Fibroblast of skin of left quadriceps (primary cell): Measurements from ENCODE around the gene HIPK2.

Experiments used
- DNase-seq, 2 experiments: peaks; one replicate each; pipeline ENCODE4 v3.0.0-alpha.2; 2013; ENCODE audit warnings: low read depth in 2 of 2

HIPK2 gene

GRCh38 chr7:139591550-139592195 lies 186.1 kb downstream of the HIPK2 start:
- no peak for DNase-seq

- DNase-seq: no peak
These were observed 188.3 kb downstream of the HIPK2 start for GRCh38 chr7:139589474-139589873.

GRCh38 chr7:139588632-139589031 lies 189.2 kb downstream of the HIPK2 start:
- no peak for DNase-seq

GRCh38 chr7:139587535-139587934 lies 190.3 kb downstream of the HIPK2 start:
- DNase-seq: no peak

GRCh38 chr7:139586286-139586685 lies 191.5 kb downstream of the HIPK2 start:
- DNase-seq: no peak

GRCh38 chr7:139585042-139585441 lies 192.8 kb downstream of the HIPK2 start:
- no peak for DNase-seq

- no peak for DNase-seq
These were observed 193.8 kb downstream of the HIPK2 start for GRCh38 chr7:139583826-139584553.

- DNase-seq: no peak
These were observed 195.1 kb downstream of the HIPK2 start for GRCh38 chr7:139582671-139583155.

GRCh38 chr7:139582130-139582650 lies 195.6 kb downstream of the HIPK2 start:
- DNase-seq: no peak

GRCh38 chr7:139580435-139580834 lies 197.4 kb downstream of the HIPK2 start:
- DNase-seq: no peak

- no peak for DNase-seq
These were observed 201.4 kb downstream of the HIPK2 start for GRCh38 chr7:139576179-139576973.

- DNase-seq: no peak
These were observed 202.5 kb downstream of the HIPK2 start for GRCh38 chr7:139575338-139575680.

- no peak for DNase-seq
These were observed 203.0 kb downstream of the HIPK2 start for GRCh38 chr7:139574618-139575337.

GRCh38 chr7:139573871-139574270 lies 203.9 kb downstream of the HIPK2 start:
- DNase-seq: no peak

- DNase-seq: no peak
These were observed 205.0 kb downstream of the HIPK2 start for GRCh38 chr7:139572704-139573385.

- DNase-seq: no peak
These were observed 205.7 kb downstream of the HIPK2 start for GRCh38 chr7:139572071-139572470.

GRCh38 chr7:139571651-139572050 lies 206.1 kb downstream of the HIPK2 start:
- DNase-seq: no peak

- DNase-seq: no peak
These were observed 206.6 kb downstream of the HIPK2 start for GRCh38 chr7:139571190-139571589.

- DNase-seq: no peak
These were observed 207.2 kb downstream of the HIPK2 start for GRCh38 chr7:139570626-139571025.

- no peak for DNase-seq
These were observed 207.7 kb downstream of the HIPK2 start for GRCh38 chr7:139570119-139570518.
